AG10803 (cell line): ENCODE measurements around the gene SLC1A4.

ENCODE experiments used
- DNase-seq: peaks from one replicate; pipeline ENCODE4 v3.0.0; 2010; ENCODE audit warnings: low read depth
- H3K4me3 ChIP-seq: 2 replicates; pipeline ENCODE4 v1.5.1; 2011; ENCODE audit warnings: mild to moderate bottlenecking, low read length, control low read depth
- CTCF ChIP-seq: conservative IDR thresholded peaks from 2 replicates; pipeline ENCODE4 v1.5.1; 2011; ENCODE audit warnings: mild to moderate bottlenecking, low read length, control low read depth, inconsistent platforms

Gene SLC1A4

GRCh38 chr2:65046633-65047407 is 57.6 kb downstream of the SLC1A4 start:
- H3K4me3 ChIP-seq = no peak overlapping the region
- DNase-seq = no peak
- TF ChIP-seq CTCF = no peak

GRCh38 chr2:65049010-65049639 is 59.9 kb downstream of the SLC1A4 start:
- no peak for DNase-seq
- TF ChIP-seq CTCF = no peak
- H3K4me3 ChIP-seq = no peak overlapping the region

- no peak for TF ChIP-seq CTCF
- H3K4me3 ChIP-seq = no peak overlapping the region
- no peak for DNase-seq
Observed at GRCh38 chr2:65050931-65051330, 61.7 kb downstream of the SLC1A4 start.

GRCh38 chr2:65053199-65053598 is 64.0 kb downstream of the SLC1A4 start:
- TF ChIP-seq CTCF = no peak
- DNase-seq = no peak
- no peak overlapping the region for H3K4me3 ChIP-seq

- no peak for DNase-seq
- TF ChIP-seq CTCF = no peak
- H3K4me3 ChIP-seq = no peak overlapping the region
Observed at GRCh38 chr2:65054749-65055421, 65.7 kb downstream of the SLC1A4 start.

GRCh38 chr2:65055422-65056214 is 66.4 kb downstream of the SLC1A4 start:
- no peak for TF ChIP-seq CTCF
- no peak for DNase-seq
- H3K4me3 ChIP-seq = peak overlapping the region; percentile 79
